CD4-positive, alpha-beta T cell treated with Interleukin-4 for 4 hours (primary cell): ENCODE data around the gene ARRB2.

Experiments
- DNase-seq: peaks from one replicate; pipeline ENCODE4 v3.0.0-alpha.2; 2020

Gene ARRB2

GRCh38 chr17:4733073-4733531 lies 22.7 kb downstream of the ARRB2 start:
- DNase-seq, result no peak

- no peak for DNase-seq
These were observed 24.5 kb downstream of the ARRB2 start for GRCh38 chr17:4734857-4735475.

GRCh38 chr17:4735876-4736651 lies 25.6 kb downstream of the ARRB2 start:
- no peak for DNase-seq

- DNase-seq, result no peak
These were observed 28.0 kb downstream of the ARRB2 start for GRCh38 chr17:4738136-4739121.

GRCh38 chr17:4739122-4740024 lies 28.9 kb downstream of the ARRB2 start, which contains the start of the genes CXCL16 and ZMYND15:
Gene CXCL16 (minus strand): TSS chr17:4739928. CDS start chr17:4739339, 589 bp downstream.
Gene ZMYND15 (plus strand): TSS chr17:4739833. CDS start chr17:4740549, 716 bp downstream.
- DNase-seq, result peak; percentile 47

- no peak for DNase-seq
These were observed 29.6 kb downstream of the ARRB2 start for GRCh38 chr17:4740025-4740351.

GRCh38 chr17:4740584-4740983 lies 30.2 kb downstream of the ARRB2 start:
- no peak for DNase-seq

GRCh38 chr17:4741544-4741943 lies 31.1 kb downstream of the ARRB2 start:
- DNase-seq, result no peak

- no peak for DNase-seq
These were observed 31.7 kb downstream of the ARRB2 start for GRCh38 chr17:4742133-4742532.

- DNase-seq, result no peak
These were observed 32.2 kb downstream of the ARRB2 start for GRCh38 chr17:4742629-4743028.

GRCh38 chr17:4743216-4743615 lies 32.8 kb downstream of the ARRB2 start:
- no peak for DNase-seq

- no peak for DNase-seq
These were observed 33.5 kb downstream of the ARRB2 start for GRCh38 chr17:4743898-4744297.

- DNase-seq, result no peak
These were observed 34.9 kb downstream of the ARRB2 start for GRCh38 chr17:4744999-4745969.

GRCh38 chr17:4747847-4748246 lies 37.4 kb downstream of the ARRB2 start:
- peak; percentile 44 for DNase-seq

- DNase-seq, result no peak
These were observed 38.3 kb downstream of the ARRB2 start for GRCh38 chr17:4748686-4749085.

GRCh38 chr17:4750606-4751005 lies 40.2 kb downstream of the ARRB2 start:
- no peak for DNase-seq

- no peak for DNase-seq
These were observed 41.5 kb downstream of the ARRB2 start for GRCh38 chr17:4751932-4752331.

GRCh38 chr17:4753392-4753791 lies 43.0 kb downstream of the ARRB2 start:
- DNase-seq, result no peak

- no peak for DNase-seq
These were observed 49.4 kb downstream of the ARRB2 start for GRCh38 chr17:4759776-4760236.

- no peak for DNase-seq
These were observed 54.2 kb downstream of the ARRB2 start for GRCh38 chr17:4764595-4764994.

- peak; percentile 11 for DNase-seq
These were observed 55.8 kb downstream of the ARRB2 start for GRCh38 chr17:4766201-4766600.
